Thymus (tissue), 2 donors: Measurements from ENCODE around the gene THAP10. TPM values are rescaled to one million over a fixed set of nuclear protein-coding genes. Genes with fewer than 3 reads are reported as not detected.

ENCODE experiments used
- polyA plus RNA-seq: library from polyadenylated mRNA; stranded (reverse); fragments of 200-250 nt; gene quantifications from one replicate; pipeline ENCODE4 v1.2.3, GENCODE V29; 2013
- total RNA-seq: library from RNA; stranded (reverse); fragments of 120-200 nt; gene quantifications from one replicate; pipeline ENCODE4 v1.2.4, GENCODE V29; 2013
- donor health status: healthy.

THAP10 gene
- total and polyA plus RNA-seq, 2 donors = 0.52 to 1.6 TPM

Other genes with a start within 250 kb of the THAP10 start
- gene UACA, start 128.9 kb downstream of the THAP10 start, total RNA-seq = 11.0 TPM
- 23.8 TPM for gene UACA, start 128.9 kb downstream of the THAP10 start, polyA plus RNA-seq
- gene LARP6, start 38.3 kb downstream of the THAP10 start, total RNA-seq = 6.3 TPM
- gene LARP6, start 38.3 kb downstream of the THAP10 start, polyA plus RNA-seq = 12.4 TPM
- 3.2 TPM for gene LRRC49, start 393 bp upstream of the THAP10 start, total RNA-seq
- gene LRRC49, start 393 bp upstream of the THAP10 start, polyA plus RNA-seq = 5.7 TPM
- 2.2 TPM for gene THSD4, start 223.0 kb upstream of the THAP10 start, total RNA-seq
- gene THSD4, start 223.0 kb upstream of the THAP10 start, polyA plus RNA-seq = 1.7 TPM